Cerebellar cortex (tissue), 1 donor: ENCODE data around the gene QKI.
"Not testable (repeated sequence)": the region's sequence is repeated elsewhere in the genome, so short reads cannot be mapped to it uniquely, and the experiment has no call there.

Source experiments
- DNase-seq: peaks from one replicate; pipeline ENCODE4 v3.0.0-alpha.2; 2015; ENCODE audit warnings: low spot score

QKI gene

DNA sequence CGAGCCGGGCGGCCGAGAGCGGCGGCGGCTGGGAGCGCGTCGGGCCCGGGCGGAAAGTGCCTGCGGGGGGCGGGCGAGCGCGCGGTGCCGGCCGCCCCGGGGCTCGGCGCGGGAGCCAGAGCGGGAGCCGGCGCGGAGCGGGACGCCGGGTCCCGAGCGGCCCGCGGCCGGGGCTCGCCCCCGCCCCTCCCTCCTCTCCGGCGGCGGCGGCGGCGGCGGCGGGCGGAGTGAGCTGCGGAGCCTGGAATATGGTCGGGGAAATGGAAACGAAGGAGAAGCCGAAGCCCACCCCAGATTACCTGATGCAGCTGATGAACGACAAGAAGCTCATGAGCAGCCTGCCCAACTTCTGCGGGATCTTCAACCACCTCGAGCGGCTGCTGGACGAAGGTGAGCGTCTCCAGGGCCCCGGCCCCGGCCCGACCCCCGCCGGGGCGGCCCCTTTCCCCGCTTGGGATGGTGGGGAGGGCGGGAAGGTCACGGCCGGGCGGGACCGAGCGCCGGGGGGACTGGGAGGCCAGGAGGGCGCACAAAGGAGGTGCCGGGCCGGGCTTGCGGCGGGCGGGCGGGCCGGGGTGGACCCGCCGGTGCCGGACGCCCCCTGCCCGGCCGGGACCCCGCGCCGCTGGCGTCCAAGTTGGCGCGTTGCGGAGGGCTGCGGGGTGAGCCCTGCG lies 565 bp downstream of the QKI start:
- DNase-seq, result no peak

- DNase-seq, result peak; percentile 38
Observed at GRCh38 chr6:163415620-163416556, 1.4 kb downstream of the QKI start.

DNA sequence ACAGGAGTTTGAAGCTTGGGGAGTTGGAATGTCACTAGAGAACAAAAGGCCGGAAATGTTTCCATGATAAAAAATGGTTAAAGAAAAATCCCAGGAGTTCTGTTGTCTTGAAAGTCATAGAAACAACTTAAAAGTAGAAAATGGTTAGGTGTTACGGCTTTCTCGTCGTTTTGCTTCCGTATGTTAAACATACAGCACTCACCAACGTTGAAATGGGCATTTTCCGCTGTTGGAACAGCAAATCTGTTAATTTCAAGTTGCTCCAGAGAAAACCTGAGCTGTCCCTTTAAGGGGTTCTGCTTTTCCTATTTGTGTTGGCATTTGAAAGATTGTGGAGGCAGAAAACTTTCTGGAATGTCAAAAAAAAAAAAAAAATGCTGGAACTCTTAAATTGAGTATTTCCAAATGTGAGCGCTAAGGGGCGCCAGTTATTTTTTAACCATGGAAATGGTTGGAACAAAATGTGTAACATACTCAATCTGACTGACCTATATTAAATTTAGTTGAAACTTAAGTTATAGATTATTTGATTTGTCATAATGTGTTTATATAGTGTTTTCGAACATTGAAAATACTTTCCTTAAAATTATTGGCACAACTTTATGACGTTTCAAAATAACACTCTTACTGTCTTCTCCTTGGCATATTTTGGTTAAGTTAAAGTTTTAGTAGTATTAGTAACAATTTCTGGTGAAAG lies 2.2 kb downstream of the QKI start:
- DNase-seq, result peak; percentile 85

GRCh38 chr6:163417595-163417994 lies 3.1 kb downstream of the QKI start:
- no peak for DNase-seq

DNA sequence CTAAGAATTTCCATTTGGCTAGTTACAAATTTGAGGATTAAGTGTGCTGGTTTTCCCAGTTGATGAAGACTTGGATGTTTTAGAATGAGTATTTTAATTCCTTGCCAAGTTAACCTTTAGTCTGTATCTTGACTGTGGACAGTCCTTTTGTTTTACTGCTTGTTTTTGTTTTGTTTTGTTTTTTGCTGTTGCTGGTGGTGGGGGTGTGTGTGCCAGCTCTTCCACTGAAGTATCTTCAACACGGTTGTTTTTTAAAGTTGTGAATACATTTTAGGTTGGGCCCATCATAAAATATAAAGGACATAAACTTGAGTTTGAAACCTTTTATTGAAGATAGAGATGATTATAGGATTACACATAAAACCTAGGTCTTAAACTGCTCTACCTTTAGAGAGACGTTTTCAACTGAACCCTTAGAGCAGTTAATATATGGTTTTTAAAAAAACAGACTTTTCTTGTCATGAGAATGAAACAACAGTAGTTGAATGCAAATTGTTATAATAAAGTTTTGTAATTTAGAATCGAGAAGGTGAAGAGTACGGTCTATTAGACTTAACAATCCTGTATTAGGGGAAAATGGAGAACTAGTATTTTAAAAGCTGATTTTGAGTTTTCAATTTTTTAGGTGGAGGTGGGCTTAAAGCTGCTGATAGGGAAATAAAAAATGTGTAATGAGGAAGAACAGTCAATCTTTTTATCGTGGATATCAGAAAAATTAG lies 4.0 kb downstream of the QKI start:
- DNase-seq, result no peak

GRCh38 chr6:163419413-163420288 lies 5.1 kb downstream of the QKI start:
- DNase-seq, result no peak

GRCh38 chr6:163420289-163420614 lies 5.7 kb downstream of the QKI start:
- no peak for DNase-seq

GRCh38 chr6:163422550-163422949 lies 8.0 kb downstream of the QKI start:
- DNase-seq, result no peak

- no peak for DNase-seq
Observed at GRCh38 chr6:163423696-163424095, 9.2 kb downstream of the QKI start.

GRCh38 chr6:163427498-163428254 lies 13.2 kb downstream of the QKI start:
- DNase-seq, result peak; percentile 51

DNA sequence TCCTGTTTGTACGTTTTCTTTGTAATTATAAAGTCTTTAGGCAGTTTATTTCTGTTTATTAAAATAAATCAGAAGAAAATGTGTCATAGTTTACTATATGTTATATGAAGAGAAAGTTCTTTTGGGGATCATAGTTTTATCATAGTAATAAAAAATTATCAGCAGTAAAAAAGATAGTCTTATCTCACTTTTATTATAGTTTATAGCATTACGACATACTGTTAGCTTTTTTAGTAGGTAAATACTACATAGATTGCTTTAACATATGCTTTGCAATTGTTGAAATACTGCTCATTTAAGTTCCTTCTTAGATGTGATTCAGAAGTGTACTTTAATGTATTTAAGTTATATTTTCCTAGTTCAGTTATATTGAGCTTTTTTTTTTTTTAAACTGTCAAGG lies 13.9 kb downstream of the QKI start:
- DNase-seq, result no peak

DNA sequence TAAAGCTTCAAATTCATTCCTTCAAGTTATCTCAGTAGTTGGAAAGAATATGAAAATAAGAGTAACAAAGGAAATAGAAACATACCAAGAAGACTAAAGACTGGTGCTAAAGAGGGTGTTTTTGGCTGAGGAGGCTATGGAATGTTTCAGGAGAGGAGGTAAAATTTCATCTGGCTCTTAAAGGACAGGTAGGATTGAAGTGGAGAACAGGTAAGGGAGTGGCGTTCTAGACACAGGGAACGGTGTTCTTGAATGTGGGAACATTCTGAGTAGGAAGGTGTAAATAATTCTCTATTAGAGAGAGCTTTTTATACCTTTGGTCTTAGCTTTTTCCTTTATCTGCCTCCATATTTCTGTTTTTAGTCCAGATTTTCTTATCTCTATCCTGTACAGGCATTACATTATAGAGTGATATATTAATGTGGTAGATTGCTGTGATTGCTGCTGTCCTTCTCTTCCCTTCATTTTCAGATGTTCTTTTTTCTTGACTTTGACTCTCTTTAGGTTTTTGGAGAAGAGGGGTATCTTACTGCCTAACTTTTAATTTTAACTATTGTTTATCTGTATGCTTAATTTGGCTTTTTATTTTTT lies 15.4 kb downstream of the QKI start:
- DNase-seq, result no peak

- no peak for DNase-seq
Observed at GRCh38 chr6:163432300-163432699, 17.8 kb downstream of the QKI start.

DNA sequence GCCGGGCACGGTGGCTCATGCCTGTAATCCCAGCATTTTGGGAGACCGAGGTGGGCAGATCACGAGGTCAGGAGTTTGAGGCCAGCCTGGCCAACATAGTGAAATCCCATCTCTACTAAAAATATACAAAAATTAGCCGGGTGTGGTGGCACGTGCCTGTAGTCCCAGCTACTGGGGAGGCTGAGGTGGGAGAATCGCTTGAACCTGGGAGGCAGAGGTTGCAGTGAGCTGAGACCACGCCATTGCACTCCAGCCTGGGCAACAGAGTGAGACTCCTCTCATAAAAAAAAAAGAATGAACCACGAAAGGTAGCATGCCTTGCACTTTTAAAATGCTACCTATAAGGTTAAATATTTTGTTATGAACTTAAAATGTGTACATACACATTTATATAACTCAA lies 19.0 kb downstream of the QKI start:
- not testable (repeated sequence) for DNase-seq

DNA sequence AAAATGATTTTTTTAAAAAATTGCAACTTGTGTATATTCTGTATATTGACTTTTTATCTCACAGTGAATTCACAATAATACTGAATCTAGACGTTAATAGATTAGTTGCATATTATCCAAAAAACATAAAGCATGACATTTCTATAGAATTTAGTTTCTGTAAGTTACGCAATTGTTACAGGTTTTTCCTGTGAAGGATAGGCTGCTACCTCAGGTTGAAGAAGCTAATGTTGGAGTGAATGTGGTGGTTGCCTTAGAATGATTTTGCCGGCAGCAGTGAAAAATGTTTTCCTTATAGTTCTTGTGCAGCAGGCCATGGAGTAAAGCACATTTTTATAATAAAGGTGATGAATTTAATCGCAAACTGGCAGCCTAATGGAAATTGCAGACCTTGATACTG lies 20.5 kb downstream of the QKI start:
- DNase-seq, result no peak

GRCh38 chr6:163436843-163437242 lies 22.3 kb downstream of the QKI start:
- no peak for DNase-seq

DNA sequence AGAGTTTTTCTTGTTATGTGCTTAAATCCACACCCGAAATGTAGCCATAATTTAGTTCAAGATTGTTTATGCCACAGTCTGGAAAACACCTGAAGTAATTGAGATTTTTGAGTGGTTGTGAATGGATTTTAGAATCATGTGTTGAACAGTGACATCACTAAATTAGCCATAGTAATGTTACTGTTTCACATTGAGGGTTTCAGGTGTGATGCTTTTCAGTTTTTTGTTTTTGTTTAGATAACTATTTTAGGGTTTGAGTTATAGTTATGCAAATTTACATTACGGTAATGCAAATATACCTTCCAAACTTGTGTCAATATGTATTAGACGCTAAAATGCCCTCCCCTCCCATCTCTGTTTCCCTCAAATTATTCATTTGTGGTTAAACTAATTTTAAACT lies 22.9 kb downstream of the QKI start:
- no peak for DNase-seq

- DNase-seq, result no peak
Observed at GRCh38 chr6:163438298-163438939, 23.9 kb downstream of the QKI start.

DNA sequence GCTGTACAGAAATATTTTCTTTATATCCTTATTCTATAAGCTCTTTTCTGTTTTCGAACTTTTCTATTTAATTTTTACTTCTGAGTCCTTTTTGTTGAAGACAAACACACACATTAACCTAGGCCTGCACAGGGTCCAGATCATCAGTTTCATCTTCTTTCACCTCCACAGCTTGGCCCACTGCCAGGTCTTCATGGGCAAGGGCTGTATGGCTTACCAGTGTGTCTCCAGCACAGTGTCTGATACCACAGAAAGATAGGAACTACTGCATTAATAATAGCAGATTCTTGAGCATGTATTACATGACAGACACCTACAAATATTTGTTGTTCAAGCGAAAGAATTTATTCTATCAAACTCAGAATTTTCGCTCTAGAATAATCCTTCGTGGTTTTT lies 24.4 kb downstream of the QKI start:
- DNase-seq, result no peak

DNA sequence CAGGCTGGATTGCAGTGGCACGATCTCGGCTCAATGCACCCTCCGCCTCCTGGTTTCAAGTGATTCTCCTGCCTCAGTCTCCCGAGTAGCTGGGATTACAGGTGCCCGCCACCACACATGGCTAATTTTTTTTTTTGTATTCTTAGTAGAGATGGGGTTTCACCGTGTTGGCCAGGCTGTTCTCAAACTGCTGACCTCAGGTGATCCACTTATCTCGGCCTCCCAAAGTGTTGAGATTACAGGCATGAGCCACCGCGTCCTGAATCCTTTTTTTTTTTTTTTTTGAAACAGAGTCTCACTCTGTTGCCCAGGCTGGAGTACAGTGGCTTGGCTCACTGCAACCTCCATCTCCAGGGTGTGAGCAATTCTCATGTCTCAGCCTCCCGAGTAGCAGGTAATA lies 24.9 kb downstream of the QKI start:
- DNase-seq, result not testable (repeated sequence)
